GM13977 (cell line): ENCODE measurements around the gene SGIP1.
A peak's percentile ranks its signal among the peaks of the same experiment; 100 is the strongest.

Experiments
- DNase-seq: peaks from one replicate; pipeline ENCODE4 v3.0.0; 2012; ENCODE audit warnings: low spot score
- in situ Hi-C: fragments of 300-500 bp; cut with MboI; formaldehyde crosslinking; loops from one replicate; pipeline ENCODE4 v1.12.0; 2022; ENCODE audit warnings: low sequenced_read_pairs, low pct_unique_long_range_greater_than_20kb, mixed read lengths, inconsistent platforms; ENCODE audit not compliant: unreplicated experiment
- TF ChIP-seq, protein P1 (sequence below): IDR thresholded peaks from 2 replicates; pipeline ENCODE4 v1.5.1; 2012; ENCODE audit warnings: mild to moderate bottlenecking, control low read depth; ENCODE audit not compliant: insufficient read depth; ENCODE audit errors: extremely low read depth, missing control alignments

The SGIP1 gene

GRCh38 chr1:66751160-66751559 is 217.2 kb downstream of the SGIP1 start:
- in situ Hi-C loops, result loop anchor here (25.0 kb wide), 1 partner anchor 736 kb away; no protein-coding TSS in a partner anchor
- DNase-seq, result no peak
- TF ChIP-seq, protein P1, sequence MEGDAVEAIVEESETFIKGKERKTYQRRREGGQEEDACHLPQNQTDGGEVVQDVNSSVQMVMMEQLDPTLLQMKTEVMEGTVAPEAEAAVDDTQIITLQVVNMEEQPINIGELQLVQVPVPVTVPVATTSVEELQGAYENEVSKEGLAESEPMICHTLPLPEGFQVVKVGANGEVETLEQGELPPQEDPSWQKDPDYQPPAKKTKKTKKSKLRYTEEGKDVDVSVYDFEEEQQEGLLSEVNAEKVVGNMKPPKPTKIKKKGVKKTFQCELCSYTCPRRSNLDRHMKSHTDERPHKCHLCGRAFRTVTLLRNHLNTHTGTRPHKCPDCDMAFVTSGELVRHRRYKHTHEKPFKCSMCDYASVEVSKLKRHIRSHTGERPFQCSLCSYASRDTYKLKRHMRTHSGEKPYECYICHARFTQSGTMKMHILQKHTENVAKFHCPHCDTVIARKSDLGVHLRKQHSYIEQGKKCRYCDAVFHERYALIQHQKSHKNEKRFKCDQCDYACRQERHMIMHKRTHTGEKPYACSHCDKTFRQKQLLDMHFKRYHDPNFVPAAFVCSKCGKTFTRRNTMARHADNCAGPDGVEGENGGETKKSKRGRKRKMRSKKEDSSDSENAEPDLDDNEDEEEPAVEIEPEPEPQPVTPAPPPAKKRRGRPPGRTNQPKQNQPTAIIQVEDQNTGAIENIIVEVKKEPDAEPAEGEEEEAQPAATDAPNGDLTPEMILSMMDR, result no peak

DNA sequence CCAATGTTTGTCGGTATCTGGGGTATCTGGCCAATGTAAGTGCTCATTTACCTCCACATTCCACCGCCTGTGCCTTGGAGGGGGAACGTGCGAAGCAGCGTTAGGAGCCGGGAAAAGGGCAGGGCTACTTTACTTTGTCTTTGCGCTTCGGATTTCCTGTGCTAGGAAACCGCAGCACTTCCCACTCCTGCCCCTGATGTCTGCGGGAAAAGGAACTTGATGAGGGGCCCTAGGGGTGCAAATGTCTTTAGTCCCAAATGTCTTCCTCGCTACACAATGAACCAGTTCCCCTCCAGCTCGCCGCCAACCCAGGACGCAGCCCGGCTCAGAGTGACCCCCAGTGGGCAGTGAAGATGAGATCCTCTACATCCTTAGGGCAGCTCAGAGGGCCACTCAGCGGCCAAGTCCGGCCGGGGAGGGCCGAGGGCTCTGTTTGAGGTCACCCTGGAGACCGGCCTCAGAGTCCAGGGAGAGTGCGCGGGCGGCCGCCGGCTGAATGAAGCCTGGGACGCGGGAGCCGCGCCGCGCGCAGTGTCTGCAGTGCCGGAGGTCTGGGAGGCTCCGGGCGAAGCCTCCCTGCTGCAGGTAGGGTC is 218.1 kb downstream of the SGIP1 start, which contains the start of gene DYNLT5:
Gene DYNLT5 (plus strand): TSS at position 460 of the 593 bp plus-strand sequence. CDS start 2,200 bp downstream, outside the sequence.
- TF ChIP-seq, protein P1, result peak; percentile 10
- in situ Hi-C loops, result loop anchor here (25.0 kb wide), 1 partner anchor 735 kb away; no protein-coding TSS in a partner anchor
- peak; percentile 21 for DNase-seq

- in situ Hi-C loops, result loop anchor here (25.0 kb wide), 1 partner anchor 734 kb away; no protein-coding TSS in a partner anchor
- DNase-seq, result no peak
- TF ChIP-seq, protein P1, result no peak
Observed at GRCh38 chr1:66752671-66753371, 218.9 kb downstream of the SGIP1 start.

DNA sequence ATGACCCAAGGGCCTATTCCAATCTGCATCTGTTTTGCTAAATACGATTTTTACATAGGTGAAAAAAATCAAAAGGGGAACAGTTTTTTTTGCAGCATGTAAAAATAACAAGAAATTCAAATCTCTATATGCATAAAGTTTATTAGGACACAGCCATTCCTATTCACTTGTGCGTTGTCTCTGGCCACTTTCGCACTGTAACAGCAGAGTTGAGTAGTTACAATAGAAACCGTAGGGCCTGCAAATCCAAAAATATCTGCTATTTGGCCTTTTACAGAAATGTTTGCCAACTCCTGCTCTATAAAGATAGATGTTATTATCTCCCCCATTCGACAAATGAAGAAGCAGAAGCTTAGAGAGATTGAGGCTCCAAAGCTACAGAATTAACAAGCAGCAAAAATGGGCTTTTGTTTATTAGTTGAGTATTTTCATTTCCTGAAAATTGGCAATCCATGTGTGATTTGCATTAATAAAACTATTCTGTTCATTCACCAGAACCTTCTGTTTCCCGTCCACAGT is 223.8 kb downstream of the SGIP1 start:
- in situ Hi-C loops, result loop anchor here (25.0 kb wide), 1 partner anchor 730 kb away; no protein-coding TSS in a partner anchor
- TF ChIP-seq, protein P1, result no peak
- no peak for DNase-seq

DNA sequence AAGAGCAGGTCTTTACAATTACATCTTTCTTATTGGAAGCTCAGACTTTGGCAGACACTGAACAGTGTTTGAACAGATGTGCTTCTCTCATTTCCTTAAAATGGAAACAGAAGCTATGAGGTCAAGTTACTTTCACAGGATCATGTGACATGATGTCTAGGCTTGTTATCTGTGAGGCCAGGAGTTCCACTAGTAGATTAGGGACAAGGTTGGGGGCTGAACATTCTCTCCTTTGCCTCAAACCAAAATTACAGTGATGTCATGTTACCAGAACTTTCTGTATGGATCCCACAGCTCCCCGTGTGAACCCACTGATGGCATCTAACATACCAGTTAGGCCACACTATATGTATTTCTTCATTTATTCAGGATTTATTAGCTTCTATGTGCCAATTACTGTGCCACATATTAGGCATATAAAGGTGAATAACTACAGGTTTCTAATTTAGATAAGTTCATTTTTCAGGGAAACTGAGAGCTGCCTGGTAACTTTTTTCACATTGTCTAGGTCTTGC is 224.3 kb downstream of the SGIP1 start:
- DNase-seq, result peak; percentile 52
- TF ChIP-seq, protein P1, result no peak
- in situ Hi-C loops, result loop anchor here (25.0 kb wide), 1 partner anchor 729 kb away; no protein-coding TSS in a partner anchor

DNA sequence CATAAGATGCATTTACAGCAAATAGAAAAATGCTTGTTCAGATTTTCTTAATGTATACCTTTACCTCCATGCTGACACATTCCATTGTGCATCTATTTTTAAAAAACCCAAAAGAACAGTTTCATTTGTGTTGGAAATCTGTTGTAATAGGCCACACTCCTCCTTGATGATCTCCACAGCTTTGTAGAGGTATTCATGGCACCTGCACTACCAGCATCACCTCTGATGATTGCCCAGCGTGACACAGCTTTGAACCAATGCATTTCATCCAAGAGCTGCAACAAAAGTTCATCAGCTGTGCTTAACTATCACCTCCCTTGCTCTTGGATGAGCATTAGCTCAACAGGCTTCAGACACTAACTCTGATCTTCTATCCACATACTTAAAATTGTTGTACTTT is 226.6 kb downstream of the SGIP1 start:
- TF ChIP-seq, protein P1, result no peak
- in situ Hi-C loops, result loop anchor here (10.0 to 25.0 kb wide), 2 partner anchors 384 to 727 kb away; no protein-coding TSS in a partner anchor
- DNase-seq, result no peak
